Measurements from ENCODE around the gene CEP120. TPM values are rescaled to one million over a fixed set of nuclear protein-coding genes. Genes with fewer than 3 reads are reported as not detected.
"Not testable (repeated sequence)": the region's sequence is repeated elsewhere in the genome, so short reads cannot be mapped to it uniquely, and the experiment has no call there.

CEP120 gene
- polyA plus RNA-seq, 2 of the 4 experiments (the other 2 are of a cell fraction): 10.1 to 40.8 TPM

- FAIRE-seq; ATAC-seq; H3K9me3 ChIP-seq; POLR2A ChIA-PET; DNase-seq (ENCODE audit: low read depth in 1 of 2, low spot score in 1 of 2); H3K4me3 ChIP-seq; H3K4me1 ChIP-seq; CTCF ChIA-PET; H3K4me2 ChIP-seq; H3K27ac ChIP-seq: not testable (repeated sequence)
- 88% methylated on average over 10 of the region's 12 CpGs for WGBS (ENCODE audit: missing lambda C conversion rate)
Measured at GRCh38 chr5:123401999-123402398, 21.2 kb downstream of the CEP120 start.

GRCh38 chr5:123401320-123401719 is 21.9 kb downstream of the CEP120 start:
- POLR2A ChIA-PET: no interaction called here
- ATAC-seq (no peak), FAIRE-seq (no peak), DNase-seq (ENCODE audit: low read depth in 1 of 2, low spot score in 1 of 2) (no peak)
- Histone ChIP-seq H3K9me3 (no peaks in the 10 kb centered on the region), H3K4me2 (no peak overlapping the region), H3K27ac (no peak overlapping the region), H3K4me1 (no peaks in the 10 kb centered on the region), H3K4me3 (no peak overlapping the region)
- WGBS (ENCODE audit: missing lambda C conversion rate): 92% methylated on average over 15 of the region's 15 CpGs
- TF ChIP-seq E2F6 (IDR thresholded peaks at IDR 0.05; ENCODE audit: borderline replicate concordance, low read depth): no peak
- no peak for TF ChIP-seq MAFK (IDR thresholded peaks at IDR 0.05; ENCODE audit: partially characterized antibody)
- no peak for TF ChIP-seq MYC (IDR thresholded peaks at IDR 0.05; ENCODE audit: borderline replicate concordance, low read length)
- TF ChIP-seq JUNB (IDR thresholded peaks at IDR 0.05): no peak
- no peak for TF ChIP-seq POLR2A (IDR thresholded peaks at IDR 0.05; ENCODE audit: low read length)
- CTCF ChIA-PET: no interaction called here

- H3K27ac ChIP-seq; DNase-seq (ENCODE audit: low read depth in 1 of 2, low spot score in 1 of 2); POLR2A ChIA-PET; H3K4me3 ChIP-seq; CTCF ChIA-PET; H3K9me3 ChIP-seq; H3K4me1 ChIP-seq; ATAC-seq; FAIRE-seq; H3K4me2 ChIP-seq: not testable (repeated sequence)
- 94% methylated on average over 17 of the region's 23 CpGs for WGBS (ENCODE audit: missing lambda C conversion rate)
Measured at GRCh38 chr5:123400870-123401291, 22.3 kb downstream of the CEP120 start.

GRCh38 chr5:123398058-123398733 is 25.0 kb downstream of the CEP120 start:
- no peaks in the 10 kb centered on the region for H3K4me1 ChIP-seq
- CTCF ChIA-PET: no interaction called here
- DNase-seq (ENCODE audit: low read depth in 1 of 2, low spot score in 1 of 2): no peak
- H3K27ac ChIP-seq: no peak overlapping the region
- no peak for ATAC-seq
- no peaks in the 10 kb centered on the region for H3K9me3 ChIP-seq
- 100% methylated on average over 1 of the region's 1 CpG for WGBS (ENCODE audit: missing lambda C conversion rate)
- no peak overlapping the region for H3K4me3 ChIP-seq
- no peak overlapping the region for H3K4me2 ChIP-seq
- no peak for FAIRE-seq
- POLR2A ChIA-PET: no interaction called here
- TF ChIP-seq HMGXB4 (CRISPR knock-in tag; IDR thresholded peaks at IDR 0.05; ENCODE audit: borderline replicate concordance): no peak
- no peak for TF ChIP-seq TFCP2L1 (CRISPR knock-in tag; IDR thresholded peaks at IDR 0.05)
- no peak for TF ChIP-seq E2F6 (IDR thresholded peaks at IDR 0.05; ENCODE audit: borderline replicate concordance, low read depth)

- no peak for FAIRE-seq
- POLR2A ChIA-PET: no interaction called here
Measured at GRCh38 chr5:123397538-123397937, 25.7 kb downstream of the CEP120 start.

More at GRCh38 chr5:123397538-123397937, 25.7 kb downstream of the CEP120 start:
- WGBS (ENCODE audit: missing lambda C conversion rate): 93% methylated on average over 3 of the region's 3 CpGs
- Histone ChIP-seq H3K9me3 (no peaks in the 10 kb centered on the region), H3K4me3 (no peak overlapping the region), H3K4me2 (no peak overlapping the region), H3K4me1 (no peaks in the 10 kb centered on the region), H3K27ac (no peak overlapping the region)
- TF ChIP-seq ZC3H11A (IDR thresholded peaks at IDR 0.05): no peak
- no peak for TF ChIP-seq JUNB (IDR thresholded peaks at IDR 0.05)
- no peak for TF ChIP-seq TP53 (CRISPR knock-in tag; IDR thresholded peaks at IDR 0.05)
- TF ChIP-seq HEYL (CRISPR knock-in tag; IDR thresholded peaks at IDR 0.05): no peak
- TF ChIP-seq HMGXB4 (CRISPR knock-in tag; IDR thresholded peaks at IDR 0.05; ENCODE audit: borderline replicate concordance): no peak
- TF ChIP-seq, protein P1, sequence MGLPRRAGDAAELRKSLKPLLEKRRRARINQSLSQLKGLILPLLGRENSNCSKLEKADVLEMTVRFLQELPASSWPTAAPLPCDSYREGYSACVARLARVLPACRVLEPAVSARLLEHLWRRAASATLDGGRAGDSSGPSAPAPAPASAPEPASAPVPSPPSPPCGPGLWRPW (IDR thresholded peaks at IDR 0.05): no peak
- CTCF ChIA-PET: interaction anchor here (1.1 kb wide), 1 partner anchor 16 kb away, joined by 3 read pairs; no protein-coding TSS in a partner anchor
- ATAC-seq (no peak), DNase-seq (ENCODE audit: low read depth in 1 of 2, low spot score in 1 of 2) (no peak)
